Ureter (tissue), 1 donor: Measurements from ENCODE around the gene VTI1A. TPM values are rescaled to one million over a fixed set of nuclear protein-coding genes. Genes with fewer than 3 reads are reported as not detected.

Experiments used
- DNase-seq: peaks from one replicate; pipeline ENCODE4 v3.0.0-alpha.2; 2020; ENCODE audit warnings: low spot score
- total RNA-seq: library from RNA; stranded (reverse); gene quantifications from one replicate; pipeline ENCODE4 v1.2.4, GENCODE V29; 2023
- donor health status: DM: yes; HTN: yes; CAD: no.

The VTI1A gene
- total RNA-seq, 1 donor from 2014 or later = 50.4 TPM

GRCh38 chr10:112546474-112546873 lies 99.5 kb downstream of the VTI1A start:
- no peak for DNase-seq

GRCh38 chr10:112548535-112549276 lies 101.7 kb downstream of the VTI1A start:
- DNase-seq = no peak

GRCh38 chr10:112552593-112553110 lies 105.6 kb downstream of the VTI1A start:
- no peak for DNase-seq

- DNase-seq = no peak
Measured at GRCh38 chr10:112553315-112553714, 106.3 kb downstream of the VTI1A start.

- DNase-seq = no peak
Measured at GRCh38 chr10:112554263-112554662, 107.2 kb downstream of the VTI1A start.

- DNase-seq = no peak
Measured at GRCh38 chr10:112557197-112557596, 110.2 kb downstream of the VTI1A start.

- no peak for DNase-seq
Measured at GRCh38 chr10:112558476-112559142, 111.6 kb downstream of the VTI1A start.

- DNase-seq = no peak
Measured at GRCh38 chr10:112559349-112559748, 112.3 kb downstream of the VTI1A start.

- DNase-seq = no peak
Measured at GRCh38 chr10:112562122-112562521, 115.1 kb downstream of the VTI1A start.

GRCh38 chr10:112562809-112563663 lies 116.0 kb downstream of the VTI1A start:
- DNase-seq = no peak

- no peak for DNase-seq
Measured at GRCh38 chr10:112564337-112564736, 117.3 kb downstream of the VTI1A start.

GRCh38 chr10:112565434-112566053 lies 118.5 kb downstream of the VTI1A start:
- no peak for DNase-seq

GRCh38 chr10:112570585-112570984 lies 123.6 kb downstream of the VTI1A start:
- DNase-seq = no peak

GRCh38 chr10:112579578-112579977 lies 132.6 kb downstream of the VTI1A start:
- no peak for DNase-seq

GRCh38 chr10:112580267-112580666 lies 133.3 kb downstream of the VTI1A start:
- no peak for DNase-seq

- DNase-seq = no peak
Measured at GRCh38 chr10:112581921-112582320, 134.9 kb downstream of the VTI1A start.

- no peak for DNase-seq
Measured at GRCh38 chr10:112583236-112583939, 136.4 kb downstream of the VTI1A start.

- DNase-seq = no peak
Measured at GRCh38 chr10:112584276-112584675, 137.3 kb downstream of the VTI1A start.

- peak; percentile 46 for DNase-seq
Measured at GRCh38 chr10:112585126-112585525, 138.1 kb downstream of the VTI1A start.

- DNase-seq = no peak
Measured at GRCh38 chr10:112585960-112586359, 138.9 kb downstream of the VTI1A start.

- no peak for DNase-seq
Measured at GRCh38 chr10:112587729-112588128, 140.7 kb downstream of the VTI1A start.
